Astrocyte (in vitro differentiated cells and primary cell): ENCODE measurements around the gene ABL2. TPM values are rescaled to one million over a fixed set of nuclear protein-coding genes. Genes with fewer than 3 reads are reported as not detected.

Experiments
- DNase-seq: peaks from one replicate; pipeline ENCODE4 v3.0.0-alpha.2; 2010; ENCODE audit warnings: low read depth
- FAIRE-seq: peaks from 2 replicates; lab custom pipeline; 2011; peaks lifted over from hg19 to GRCh38; lab: Jason Lieb, UNC
- H2AFZ ChIP-seq: 2 replicates; pipeline ENCODE4 v1.6.0; 2012; ENCODE audit warnings: low read depth, low read length, inconsistent platforms
- H3K27ac ChIP-seq: 2 replicates; pipeline ENCODE4 v1.5.1; 2011; ENCODE audit warnings: low read depth, low read length, inconsistent platforms
- H3K27me3 ChIP-seq: 2 replicates; pipeline ENCODE4 v1.6.0; 2011; ENCODE audit warnings: low read length, inconsistent platforms; ENCODE audit not compliant: insufficient read depth
- H3K36me3 ChIP-seq: 2 replicates; pipeline ENCODE4 v1.5.1; 2011; ENCODE audit warnings: low read length, inconsistent platforms; ENCODE audit not compliant: insufficient read depth
- H3K4me1 ChIP-seq: 2 replicates; pipeline ENCODE4 v1.5.1; 2011; ENCODE audit warnings: low read length, inconsistent platforms; ENCODE audit not compliant: insufficient read depth
- H3K4me2 ChIP-seq: 2 replicates; pipeline ENCODE4 v1.6.0; 2012; ENCODE audit warnings: low read length, inconsistent platforms
- H3K4me3 ChIP-seq: 2 replicates; pipeline ENCODE4 v1.5.1; 2011; ENCODE audit warnings: low read depth, mild to moderate bottlenecking, low read length, inconsistent platforms; ENCODE audit not compliant: insufficient read depth
- H3K79me2 ChIP-seq: 2 replicates; pipeline ENCODE4 v1.6.0; 2012; ENCODE audit warnings: mild to moderate bottlenecking, low read length, inconsistent platforms; ENCODE audit not compliant: insufficient read depth
- H3K9ac ChIP-seq: 2 replicates; pipeline ENCODE4 v1.6.0; 2012; ENCODE audit warnings: mild to moderate bottlenecking, low read length, inconsistent platforms
- H3K9me3 ChIP-seq: 2 replicates; pipeline ENCODE4 v1.5.1; 2012; ENCODE audit warnings: low read depth, mild to moderate bottlenecking, low read length, inconsistent platforms; ENCODE audit not compliant: insufficient read depth
- H4K20me1 ChIP-seq: 2 replicates; pipeline ENCODE4 v1.6.0; 2012; ENCODE audit warnings: low read length, inconsistent platforms; ENCODE audit not compliant: insufficient read depth
- H3K27ac Mint-ChIP-seq: one replicate; pipeline ENCODE4 v1.8.0; 2021; ENCODE audit warnings: mild to moderate bottlenecking, mixed read lengths; ENCODE audit not compliant: unreplicated experiment
- H3K27me3 Mint-ChIP-seq: one replicate; pipeline ENCODE4 v1.8.0; 2021; ENCODE audit warnings: low read depth, mixed read lengths; ENCODE audit not compliant: unreplicated experiment
- H3K36me3 Mint-ChIP-seq: one replicate; pipeline ENCODE4 v1.8.0; 2021; ENCODE audit warnings: low read depth, mixed read lengths; ENCODE audit not compliant: unreplicated experiment
- H3K4me1 Mint-ChIP-seq: one replicate; pipeline ENCODE4 v1.8.0; 2021; ENCODE audit warnings: low read depth, mixed read lengths; ENCODE audit not compliant: unreplicated experiment
- H3K4me3 Mint-ChIP-seq: one replicate; pipeline ENCODE4 v1.8.0; 2021; ENCODE audit warnings: mild to moderate bottlenecking, moderate library complexity, mixed read lengths; ENCODE audit not compliant: unreplicated experiment
- H3K9me3 Mint-ChIP-seq: one replicate; pipeline ENCODE4 v1.8.0; 2021; ENCODE audit warnings: mild to moderate bottlenecking, mixed read lengths; ENCODE audit not compliant: unreplicated experiment
- EZH2 ChIP-seq: IDR thresholded peaks from 2 replicates; pipeline ENCODE4 v1.6.1; 2012; ENCODE audit warnings: mild to moderate bottlenecking, low read length, inconsistent platforms; ENCODE audit not compliant: insufficient read depth
- total RNA-seq: library from RNA; stranded (reverse); gene quantifications from 2 replicates; pipeline ENCODE4 v1.2.1, GENCODE V29; 2021
- TF ChIP-seq, protein P1 (sequence below): IDR thresholded peaks from 2 replicates; pipeline ENCODE4 v1.5.1; 2011; ENCODE audit warnings: low read depth, mild to moderate bottlenecking, inconsistent platforms, low read length, moderate library complexity; ENCODE audit not compliant: insufficient read depth

The ABL2 gene
- total RNA-seq, 1 donor from 2014 or later: 110 TPM

DNA sequence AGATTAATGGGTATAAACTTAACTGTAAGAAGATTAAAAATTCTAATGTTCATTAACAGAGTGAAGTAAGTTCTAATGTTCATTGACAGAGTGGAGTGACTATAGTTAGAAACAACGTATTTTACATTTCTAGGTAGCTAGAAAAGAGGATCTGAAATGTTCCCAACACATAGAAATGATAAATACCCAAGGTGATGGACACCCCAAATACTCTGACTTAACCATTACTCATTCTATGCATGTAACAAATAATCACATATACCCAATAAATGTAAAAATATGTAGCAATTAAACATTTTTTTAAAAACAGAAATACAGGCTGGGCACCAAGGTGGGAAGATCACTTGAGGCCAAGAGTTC is 62.1 kb downstream of the ABL2 start:
- no peak for FAIRE-seq
- H3K27ac Mint-ChIP-seq: no peak overlapping the region

DNA sequence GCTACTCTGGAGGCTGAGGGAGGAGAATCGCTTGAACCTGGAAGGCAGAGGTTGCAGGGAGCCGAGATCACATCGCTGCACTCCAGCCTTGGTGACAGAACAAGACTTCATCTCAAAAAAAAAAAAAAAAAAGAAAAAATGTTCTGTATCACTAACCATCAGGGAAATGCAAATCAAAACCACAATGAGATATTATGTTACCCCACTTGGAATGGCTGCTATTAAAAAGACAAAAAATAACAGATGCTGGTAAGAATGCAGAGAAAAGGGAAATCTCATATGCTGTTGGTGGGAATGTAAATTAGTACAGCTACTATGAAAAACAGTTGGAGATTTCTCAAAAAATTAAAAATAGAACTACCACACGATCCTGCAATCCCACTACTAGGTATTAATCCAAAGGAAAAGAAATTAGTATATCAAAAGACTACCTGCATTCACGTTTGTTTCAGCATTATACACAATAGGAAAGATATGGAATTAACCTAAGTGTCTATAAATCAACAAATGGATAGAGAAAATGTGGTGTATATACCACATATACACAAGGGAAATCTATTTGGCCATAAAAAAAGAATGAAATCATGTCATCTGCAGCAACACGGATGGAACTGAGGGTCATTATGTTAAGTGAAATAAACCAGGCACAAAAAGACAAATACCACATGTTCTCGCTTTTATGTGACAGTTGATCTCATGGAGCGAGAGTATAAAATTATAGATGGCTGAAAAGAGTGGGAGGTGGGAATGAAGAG is 62.6 kb downstream of the ABL2 start:
- H3K27ac ChIP-seq: peak overlapping the region; percentile 6

More for the DNA sequence above, 62.1 kb downstream of the ABL2 start:
- Histone ChIP-seq H2AFZ (no peak overlapping the region), H3K4me3 (no peak overlapping the region), H4K20me1 (no peaks in the 10 kb centered on the region), H3K4me1 (peaks cover 31% of the 10 kb centered on the region), H3K9ac (no peak overlapping the region), H3K79me2 (peaks cover 77% of the 10 kb centered on the region), H3K27me3 (no peaks in the 10 kb centered on the region), H3K27ac (no peak overlapping the region), H3K36me3 (no peaks in the 10 kb centered on the region), H3K4me2 (no peak overlapping the region), H3K9me3 (no peaks in the 10 kb centered on the region)
- Mint-ChIP-seq H3K4me3 (no peak overlapping the region), H3K9me3 (no peaks in the 10 kb centered on the region), H3K27me3 (no peaks in the 10 kb centered on the region), H3K36me3 (no peaks in the 10 kb centered on the region), H3K4me1 (peaks cover 44% of the 10 kb centered on the region)
- TF ChIP-seq, protein P1, sequence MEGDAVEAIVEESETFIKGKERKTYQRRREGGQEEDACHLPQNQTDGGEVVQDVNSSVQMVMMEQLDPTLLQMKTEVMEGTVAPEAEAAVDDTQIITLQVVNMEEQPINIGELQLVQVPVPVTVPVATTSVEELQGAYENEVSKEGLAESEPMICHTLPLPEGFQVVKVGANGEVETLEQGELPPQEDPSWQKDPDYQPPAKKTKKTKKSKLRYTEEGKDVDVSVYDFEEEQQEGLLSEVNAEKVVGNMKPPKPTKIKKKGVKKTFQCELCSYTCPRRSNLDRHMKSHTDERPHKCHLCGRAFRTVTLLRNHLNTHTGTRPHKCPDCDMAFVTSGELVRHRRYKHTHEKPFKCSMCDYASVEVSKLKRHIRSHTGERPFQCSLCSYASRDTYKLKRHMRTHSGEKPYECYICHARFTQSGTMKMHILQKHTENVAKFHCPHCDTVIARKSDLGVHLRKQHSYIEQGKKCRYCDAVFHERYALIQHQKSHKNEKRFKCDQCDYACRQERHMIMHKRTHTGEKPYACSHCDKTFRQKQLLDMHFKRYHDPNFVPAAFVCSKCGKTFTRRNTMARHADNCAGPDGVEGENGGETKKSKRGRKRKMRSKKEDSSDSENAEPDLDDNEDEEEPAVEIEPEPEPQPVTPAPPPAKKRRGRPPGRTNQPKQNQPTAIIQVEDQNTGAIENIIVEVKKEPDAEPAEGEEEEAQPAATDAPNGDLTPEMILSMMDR: no peak
- TF ChIP-seq EZH2: no peak
- no peak for DNase-seq

More for the DNA sequence above, 62.6 kb downstream of the ABL2 start:
- Histone ChIP-seq H3K79me2 (peaks cover 77% of the 10 kb centered on the region), H3K36me3 (no peaks in the 10 kb centered on the region), H3K4me1 (peaks cover 31% of the 10 kb centered on the region), H4K20me1 (peaks cover 1% of the 10 kb centered on the region), H2AFZ (no peak overlapping the region), H3K9me3 (no peaks in the 10 kb centered on the region), H3K4me2 (peak overlapping the region; percentile 30), H3K27me3 (no peaks in the 10 kb centered on the region), H3K9ac (no peak overlapping the region), H3K4me3 (no peak overlapping the region)
- no peak for FAIRE-seq
- DNase-seq: peak; percentile 74
- Mint-ChIP-seq H3K27ac (peak overlapping the region; percentile 53), H3K4me1 (peaks cover 44% of the 10 kb centered on the region), H3K9me3 (no peaks in the 10 kb centered on the region), H3K27me3 (no peaks in the 10 kb centered on the region), H3K4me3 (no peak overlapping the region), H3K36me3 (peaks cover 2% of the 10 kb centered on the region)
- TF ChIP-seq EZH2: no peak
- TF ChIP-seq, protein P1: no peak
